Inflammatory macrophage (primary cell): ENCODE measurements around the gene IRAK3.

Experiments
- DNase-seq, 2 donors: peaks; one replicate each; pipeline ENCODE4 v3.0.0-alpha.2; 2020 to 2022
- total RNA-seq, 18 experiments: gene quantifications; one replicate each; lab custom pipeline; 2026; ENCODE audit warnings: mixed read lengths in 6 of 18, inconsistent platforms in 2 of 18; lab: John Stamatoyannopoulos, UW

The IRAK3 gene, protein sequence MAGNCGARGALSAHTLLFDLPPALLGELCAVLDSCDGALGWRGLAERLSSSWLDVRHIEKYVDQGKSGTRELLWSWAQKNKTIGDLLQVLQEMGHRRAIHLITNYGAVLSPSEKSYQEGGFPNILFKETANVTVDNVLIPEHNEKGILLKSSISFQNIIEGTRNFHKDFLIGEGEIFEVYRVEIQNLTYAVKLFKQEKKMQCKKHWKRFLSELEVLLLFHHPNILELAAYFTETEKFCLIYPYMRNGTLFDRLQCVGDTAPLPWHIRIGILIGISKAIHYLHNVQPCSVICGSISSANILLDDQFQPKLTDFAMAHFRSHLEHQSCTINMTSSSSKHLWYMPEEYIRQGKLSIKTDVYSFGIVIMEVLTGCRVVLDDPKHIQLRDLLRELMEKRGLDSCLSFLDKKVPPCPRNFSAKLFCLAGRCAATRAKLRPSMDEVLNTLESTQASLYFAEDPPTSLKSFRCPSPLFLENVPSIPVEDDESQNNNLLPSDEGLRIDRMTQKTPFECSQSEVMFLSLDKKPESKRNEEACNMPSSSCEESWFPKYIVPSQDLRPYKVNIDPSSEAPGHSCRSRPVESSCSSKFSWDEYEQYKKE
- total RNA-seq, result 18.7 to 326 (median 106) reads per million in 18 experiments

DNA sequence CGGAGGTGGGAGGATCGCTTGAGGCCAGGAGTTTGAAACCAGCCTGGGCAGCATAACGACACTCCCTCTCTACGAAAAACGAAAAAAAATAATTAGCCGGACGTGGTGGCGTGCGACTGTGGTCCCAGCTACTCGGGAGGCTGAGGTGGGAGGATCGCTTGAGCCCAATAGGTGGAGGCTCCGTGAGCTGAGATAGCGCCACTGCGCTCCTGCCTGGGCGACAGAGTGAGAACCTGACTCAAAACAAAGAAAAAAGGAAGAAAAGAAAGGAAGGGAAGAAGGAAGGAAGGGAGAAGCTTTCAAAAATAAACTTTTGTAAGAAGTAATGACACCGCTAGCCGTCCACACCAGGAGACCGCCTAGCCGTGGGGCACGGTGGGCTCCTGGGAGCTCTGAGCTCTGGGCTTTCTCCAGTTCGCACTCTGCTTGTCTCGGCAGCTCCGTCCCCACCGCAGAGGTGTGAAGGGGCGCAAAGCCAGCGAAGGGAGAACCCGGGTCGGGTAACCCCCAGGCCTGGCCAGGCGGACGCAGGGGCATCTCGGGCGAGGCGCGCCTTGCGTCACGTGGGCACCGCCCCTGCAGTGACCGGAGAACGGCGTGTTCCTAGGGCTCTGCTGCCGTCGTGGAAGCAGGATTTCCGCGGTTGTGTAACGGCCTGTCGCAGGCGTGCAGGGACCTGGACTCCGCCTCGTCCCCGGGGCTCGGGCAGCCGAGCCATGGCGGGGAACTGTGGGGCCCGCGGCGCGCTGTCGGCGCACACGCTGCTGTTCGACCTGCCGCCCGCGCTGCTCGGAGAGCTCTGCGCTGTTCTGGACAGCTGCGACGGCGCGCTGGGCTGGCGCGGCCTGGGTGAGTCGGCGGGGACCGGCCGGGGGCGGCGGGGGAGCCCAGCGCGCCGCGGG, at the start of gene IRAK3:
TSS of gene IRAK3 (plus strand) at position 631 of the 902 bp plus-strand sequence. CDS start at position 717, 86 bp downstream.
- DNase-seq, result peak; percentile 92 to 94

DNA sequence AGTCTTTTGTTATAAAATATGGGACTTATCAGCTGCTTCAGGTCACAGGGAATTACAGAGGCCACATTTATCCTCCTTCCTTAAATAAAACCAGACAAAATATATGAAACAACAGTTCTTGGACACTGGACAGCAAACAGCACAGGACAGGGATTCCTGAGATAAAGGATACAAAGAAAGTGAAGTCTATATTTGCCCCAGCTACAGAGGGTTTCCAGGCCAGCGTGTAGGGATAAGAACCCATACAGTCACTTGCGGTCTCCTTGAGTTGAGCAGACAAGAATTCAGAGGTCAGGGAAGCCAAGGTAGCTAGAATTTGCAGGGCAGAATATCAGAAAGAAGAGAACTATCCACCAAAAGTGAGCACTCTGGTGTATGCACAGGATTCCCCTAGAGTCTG, 49.7 kb upstream of the IRAK3 start:
- no peak for DNase-seq

DNA sequence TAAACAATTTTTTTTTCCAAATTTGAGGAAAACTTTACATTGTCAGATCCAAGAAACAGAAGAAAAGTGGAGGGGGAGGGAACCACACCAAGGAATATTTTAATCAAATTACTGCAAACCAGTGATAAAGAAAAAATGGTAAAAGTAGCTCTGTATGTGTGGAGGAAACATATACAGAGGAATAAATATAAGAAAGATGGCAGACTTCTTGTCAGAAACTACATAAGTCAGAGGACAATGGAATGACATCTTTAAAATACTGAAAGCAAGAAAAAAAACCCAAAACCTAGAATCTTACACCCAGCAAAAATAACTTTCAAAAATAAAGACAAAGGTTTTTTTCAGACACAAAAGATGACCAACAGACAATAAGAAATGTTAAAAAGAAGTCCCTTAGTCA, 48.3 kb upstream of the IRAK3 start:
- no peak for DNase-seq

DNA sequence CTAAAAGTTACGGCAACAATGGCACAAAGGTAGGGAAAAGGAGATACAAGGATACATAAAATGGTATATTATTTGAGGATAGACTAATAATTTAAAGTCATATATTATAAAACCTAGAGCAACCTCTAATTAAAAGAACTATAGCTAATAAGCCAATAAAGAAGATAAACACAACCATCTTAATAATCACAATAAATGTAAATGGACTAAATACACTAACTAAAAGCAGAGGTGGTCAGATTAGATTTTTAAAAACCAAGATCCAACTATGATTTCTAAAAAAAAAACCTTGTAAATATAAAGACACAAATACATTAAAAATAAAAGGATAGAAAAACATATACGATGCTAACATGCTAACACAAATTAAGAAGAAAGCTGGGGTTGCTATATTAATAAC, 47.7 kb upstream of the IRAK3 start:
- DNase-seq, result no peak

DNA sequence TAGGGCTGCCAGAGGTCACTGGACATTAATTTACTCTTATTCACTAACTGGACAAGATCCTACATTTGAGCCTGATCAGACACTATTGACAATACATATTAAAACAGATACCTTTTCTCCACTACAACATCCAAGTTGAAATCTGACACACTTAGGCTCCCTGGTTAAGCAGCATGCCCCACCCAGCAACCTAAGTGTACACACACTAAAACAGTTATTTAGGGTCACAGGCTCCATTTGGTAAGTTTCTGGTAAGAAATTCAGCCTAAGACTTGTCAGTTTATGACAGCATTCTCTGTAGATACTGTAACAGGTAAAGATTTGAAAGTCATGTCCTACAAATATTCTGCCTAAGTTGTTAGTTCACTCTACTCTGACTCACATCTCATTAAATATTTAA, 46.2 kb upstream of the IRAK3 start:
- no peak for DNase-seq

DNA sequence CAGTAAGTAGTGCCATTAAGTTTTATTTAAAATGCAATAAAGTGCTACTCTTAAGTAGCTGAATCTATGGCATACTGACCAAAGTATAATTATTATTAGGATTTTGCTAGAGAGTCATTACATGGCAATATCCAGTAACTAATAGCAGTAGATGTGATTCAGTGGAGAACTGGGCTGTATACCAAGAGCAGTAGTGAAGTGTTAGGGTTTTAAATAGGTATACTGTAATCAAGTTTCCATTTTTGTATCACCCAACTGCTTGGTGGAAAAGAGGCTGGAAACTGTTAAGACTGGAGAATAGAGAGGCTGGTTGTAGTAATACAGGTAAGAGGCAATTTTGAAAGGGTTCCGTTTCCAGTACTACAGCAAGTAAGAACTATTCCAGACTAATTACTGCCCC, 45.1 kb upstream of the IRAK3 start:
- DNase-seq, result no peak

DNA sequence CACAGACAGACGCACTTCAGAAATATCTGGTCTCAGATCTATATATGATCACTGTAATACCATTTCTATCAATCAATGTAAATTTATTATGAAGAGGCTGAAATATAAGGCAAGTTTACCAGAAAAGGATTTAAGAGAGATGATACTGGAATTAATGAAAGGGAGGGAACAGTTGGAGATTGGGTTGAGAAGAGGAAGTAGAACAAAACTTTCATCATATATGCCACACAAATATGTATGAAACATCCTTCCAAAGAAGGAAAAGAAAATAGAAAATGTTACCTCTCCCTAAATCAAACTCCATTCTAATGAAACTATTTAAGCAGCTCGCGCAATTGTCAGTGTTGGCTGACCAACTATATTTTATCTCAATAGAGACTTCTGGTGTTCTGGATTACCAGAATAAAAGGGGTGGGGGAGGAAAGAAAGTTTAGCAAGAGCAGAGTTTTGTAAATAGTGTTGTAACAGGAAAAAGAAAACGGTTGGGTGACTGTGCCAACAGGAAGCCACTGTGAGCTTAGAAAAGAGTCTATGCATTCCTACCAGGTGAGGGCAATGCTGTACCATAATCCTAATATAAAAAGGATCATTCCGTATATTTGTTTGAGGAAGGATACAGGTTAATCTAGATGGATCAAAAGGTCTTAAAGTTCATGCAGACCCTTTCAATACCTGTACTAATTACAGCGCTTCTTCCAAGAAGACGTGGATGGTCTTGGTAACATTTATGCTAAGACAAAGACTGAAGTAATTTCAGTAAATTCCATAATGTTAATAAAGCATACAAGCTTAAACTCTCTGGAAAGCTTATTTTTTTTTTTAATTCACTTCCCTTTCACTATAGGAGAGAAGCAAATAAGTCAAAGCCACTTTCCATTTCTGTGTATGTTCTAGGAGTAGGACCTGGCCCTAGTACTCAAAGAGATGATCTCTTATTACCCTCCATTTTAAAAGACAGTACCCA, 43.9 kb upstream of the IRAK3 start:
- DNase-seq, result peak; percentile 68 to 90

DNA sequence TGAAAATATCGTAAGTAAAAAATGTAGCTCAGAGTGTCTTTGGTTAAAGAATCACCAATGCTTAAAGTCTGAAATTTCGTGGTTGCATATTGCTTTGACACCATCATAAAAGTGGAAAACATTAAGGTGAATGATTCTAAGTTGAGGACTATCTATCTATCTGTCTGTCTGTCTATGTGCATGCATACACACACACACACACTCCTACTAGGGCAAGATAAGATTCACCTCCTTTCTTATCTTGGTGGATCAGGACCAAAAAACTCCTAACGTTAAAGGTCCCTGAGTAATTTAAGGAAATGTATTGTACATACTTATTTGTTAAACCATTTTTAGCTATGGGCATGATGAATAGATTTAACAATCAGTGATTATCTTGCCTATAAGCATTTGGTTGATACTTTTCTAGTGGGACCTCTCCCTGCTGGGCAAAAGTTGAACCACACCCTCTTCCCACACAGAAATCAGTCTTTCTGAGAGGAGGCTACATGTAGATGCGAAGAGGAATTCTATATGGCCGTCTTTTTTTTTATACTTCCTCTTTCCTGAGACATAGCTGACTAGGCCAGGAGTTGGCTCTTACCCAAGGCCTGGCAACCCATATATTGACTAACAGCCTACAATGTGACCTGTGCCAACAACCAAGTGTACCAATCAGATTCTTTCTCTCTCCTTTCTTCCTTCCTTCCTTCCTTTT, 39.2 kb upstream of the IRAK3 start:
- peak; percentile 90 to 96 for DNase-seq

DNA sequence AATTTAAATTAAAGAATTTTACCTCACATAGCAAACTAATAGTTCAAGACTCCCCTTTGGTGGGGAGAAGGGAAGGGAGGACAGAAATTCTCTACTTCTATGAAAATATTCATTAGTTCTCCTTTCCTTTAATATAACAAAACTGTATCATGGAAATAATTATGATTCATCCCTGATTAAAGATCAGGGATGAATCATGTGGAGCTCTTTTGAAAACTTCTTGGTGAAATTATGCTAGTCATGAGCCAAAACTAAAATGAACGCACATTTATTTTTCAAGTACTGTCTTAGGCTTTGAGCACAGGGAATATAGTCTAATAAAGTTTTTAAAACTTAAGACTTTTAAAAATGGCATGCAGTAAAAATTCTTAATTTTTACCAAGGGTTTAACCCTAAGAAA, 36.3 kb upstream of the IRAK3 start:
- DNase-seq, result no peak

DNA sequence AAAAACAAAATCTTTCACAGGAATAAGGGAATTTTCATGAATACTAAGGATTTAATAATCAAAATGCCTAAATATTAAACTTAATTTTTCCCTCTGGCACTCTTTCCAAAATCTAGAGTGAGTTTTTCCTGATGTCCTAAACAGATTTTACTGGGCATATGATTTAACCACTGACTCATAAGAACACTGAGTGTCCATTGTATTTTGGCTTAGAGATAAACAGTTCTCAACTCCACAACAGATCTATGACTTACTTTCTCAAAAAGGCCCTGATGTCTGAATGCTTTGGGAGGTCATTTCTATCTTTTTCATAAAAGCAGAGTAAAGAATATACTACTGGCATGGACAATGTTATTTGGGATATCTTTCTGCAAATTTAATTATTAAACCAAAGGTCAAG, 34.2 kb upstream of the IRAK3 start:
- no peak for DNase-seq

DNA sequence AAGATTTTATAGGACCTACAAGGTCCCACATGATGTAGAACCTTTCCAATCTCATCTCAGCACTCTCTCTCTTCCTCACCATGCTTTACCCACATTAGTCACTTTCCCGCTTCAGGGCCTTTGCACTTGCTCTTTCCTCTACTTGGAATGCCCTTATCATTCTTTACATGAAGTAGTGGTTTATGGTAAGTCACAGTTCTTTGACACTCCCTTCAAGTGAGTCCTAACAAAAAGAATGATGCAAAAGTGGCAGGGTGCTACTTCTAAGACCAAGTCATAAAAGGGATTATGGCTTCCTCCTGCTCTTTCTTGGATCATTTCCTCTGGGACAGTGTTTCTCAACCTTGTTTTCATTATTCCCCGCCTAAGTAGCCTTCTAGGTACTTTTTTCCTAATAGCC, 32.4 kb upstream of the IRAK3 start:
- DNase-seq, result no peak

DNA sequence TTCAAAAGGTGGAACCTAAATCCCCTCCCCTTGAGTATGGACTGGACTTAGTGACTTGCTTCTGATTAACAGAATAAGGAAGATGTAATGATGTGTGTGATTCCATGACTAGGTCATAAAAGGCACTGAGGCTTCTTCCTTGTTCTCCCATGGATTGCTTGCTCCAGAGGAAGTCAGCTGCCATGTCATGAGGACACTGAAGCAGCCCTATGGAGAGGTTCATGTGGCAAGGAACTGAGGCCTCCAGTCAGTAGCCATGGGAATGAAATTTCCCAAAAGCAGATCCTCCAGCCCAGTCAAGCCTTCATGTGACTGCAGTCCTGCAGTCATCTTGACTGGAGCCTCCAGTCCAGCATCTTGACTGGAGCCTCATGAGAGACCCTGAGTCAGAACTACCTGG, 29.9 kb upstream of the IRAK3 start:
- DNase-seq, result peak; percentile 62 to 87

DNA sequence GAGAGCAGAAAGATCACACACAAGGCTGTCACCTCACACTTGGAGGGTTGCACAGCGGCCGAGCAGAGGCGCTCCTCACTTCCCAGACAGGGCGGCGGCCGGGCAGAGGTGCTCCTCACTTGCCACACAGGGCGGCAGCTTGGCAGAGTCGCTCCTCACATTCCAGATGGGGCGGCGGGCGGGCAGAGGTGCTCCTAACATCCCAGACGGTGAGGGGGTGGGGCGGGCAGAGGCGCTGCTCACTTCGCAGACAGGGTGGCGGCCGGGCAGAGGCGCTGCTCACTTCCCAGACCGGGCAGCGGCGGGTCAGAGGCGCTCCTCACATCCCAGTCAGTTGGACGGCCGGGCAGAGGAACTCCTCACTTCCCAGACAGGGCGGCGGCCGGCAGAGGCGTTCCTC, 28.3 kb upstream of the IRAK3 start:
- DNase-seq, result no peak

DNA sequence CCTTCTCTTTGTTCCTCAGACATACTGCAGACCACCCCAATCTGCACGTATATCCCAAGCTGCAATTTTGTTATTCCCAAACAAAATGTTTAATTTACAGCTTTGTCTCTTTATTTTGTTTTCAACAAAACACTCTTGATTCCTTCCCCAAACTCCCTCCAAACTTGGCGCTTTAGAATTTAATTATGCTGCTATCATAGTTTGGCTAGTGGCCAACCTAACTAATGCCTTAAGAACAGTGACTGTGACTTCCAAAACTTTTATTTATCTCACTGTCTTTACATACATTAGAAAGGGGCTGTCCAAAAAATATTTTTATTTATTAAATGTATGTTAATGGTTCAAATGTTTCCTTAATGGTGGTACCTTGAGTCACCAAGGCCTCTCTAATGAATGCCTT, 26.3 kb upstream of the IRAK3 start:
- DNase-seq, result no peak

DNA sequence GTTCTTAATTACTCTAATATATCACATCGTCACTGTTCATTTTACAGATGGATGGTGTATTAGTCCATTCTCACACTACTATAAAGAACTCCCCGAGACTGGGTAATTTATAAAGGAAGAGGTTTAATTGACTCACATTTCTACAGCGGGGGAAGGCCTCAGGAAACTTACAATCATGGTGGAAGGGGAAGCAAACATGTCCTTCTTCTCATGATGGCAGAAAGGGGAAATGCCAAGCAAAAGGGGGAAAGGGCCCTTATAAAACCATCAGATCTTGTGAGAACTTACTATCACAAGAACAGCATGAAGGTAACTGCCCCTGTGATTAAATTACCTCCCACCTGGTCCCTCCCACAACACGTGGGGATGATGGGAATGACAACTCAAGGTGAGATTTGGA, 25.7 kb upstream of the IRAK3 start:
- peak in 1 of 2 donors; percentile 38 for DNase-seq

DNA sequence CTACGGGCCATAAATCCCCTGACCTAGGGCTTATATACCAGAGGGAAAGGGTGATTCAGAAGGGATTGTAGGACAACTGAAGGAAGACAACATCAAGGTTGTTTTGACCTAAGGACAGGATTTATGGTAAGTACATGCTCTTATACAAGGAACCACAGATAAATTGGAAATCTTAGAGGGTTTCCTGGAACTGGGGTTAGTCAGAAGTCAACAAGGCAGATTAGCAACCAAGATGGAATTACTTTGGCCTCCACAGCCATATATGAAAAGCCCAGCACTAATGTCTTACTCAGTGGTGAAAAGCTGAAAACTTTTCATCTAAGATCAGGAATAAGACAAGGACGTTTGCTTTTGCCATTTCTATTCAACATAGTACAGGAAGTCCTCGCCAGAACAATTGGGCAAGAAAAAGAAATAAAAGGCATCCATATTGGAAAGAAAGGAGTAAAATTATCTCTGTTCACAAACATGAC, 24.6 kb upstream of the IRAK3 start:
- DNase-seq, result no peak

DNA sequence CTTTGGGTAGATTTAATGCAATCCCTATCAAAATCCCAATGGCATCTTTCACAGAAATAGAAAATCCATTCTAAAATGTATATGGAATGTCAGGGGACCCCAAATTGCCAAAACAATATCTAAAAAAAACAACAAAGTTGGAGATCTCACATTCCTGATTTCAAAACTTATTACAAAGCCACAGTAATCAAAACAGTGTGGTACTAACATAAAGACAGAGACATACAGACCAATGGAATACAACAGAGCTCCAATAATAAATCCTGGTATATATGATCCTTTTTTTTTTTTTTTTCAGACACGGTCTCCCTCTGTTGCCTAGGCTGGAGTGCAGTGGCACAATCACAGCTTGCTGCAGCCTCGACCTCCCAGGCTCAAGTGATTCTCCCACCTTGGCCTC, 23.9 kb upstream of the IRAK3 start:
- DNase-seq, result no peak

DNA sequence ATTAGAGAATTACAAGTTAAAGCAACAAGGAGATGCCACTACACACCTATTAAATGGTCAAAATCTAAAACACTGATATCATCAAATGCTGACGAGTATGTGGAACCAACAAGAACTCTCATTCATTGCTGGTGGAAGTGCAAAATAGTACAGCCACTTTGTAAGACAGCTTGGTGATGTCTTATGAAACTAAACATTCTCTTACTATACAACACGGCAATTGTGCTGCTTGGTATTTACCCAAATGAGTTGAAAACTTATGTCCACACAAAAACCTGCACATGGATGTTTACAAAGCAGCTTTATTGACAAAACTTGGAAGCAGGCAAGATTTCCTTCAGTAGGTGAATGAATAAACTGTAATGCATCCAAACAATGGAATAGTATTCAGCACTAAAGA, 22.5 kb upstream of the IRAK3 start:
- DNase-seq, result no peak

DNA sequence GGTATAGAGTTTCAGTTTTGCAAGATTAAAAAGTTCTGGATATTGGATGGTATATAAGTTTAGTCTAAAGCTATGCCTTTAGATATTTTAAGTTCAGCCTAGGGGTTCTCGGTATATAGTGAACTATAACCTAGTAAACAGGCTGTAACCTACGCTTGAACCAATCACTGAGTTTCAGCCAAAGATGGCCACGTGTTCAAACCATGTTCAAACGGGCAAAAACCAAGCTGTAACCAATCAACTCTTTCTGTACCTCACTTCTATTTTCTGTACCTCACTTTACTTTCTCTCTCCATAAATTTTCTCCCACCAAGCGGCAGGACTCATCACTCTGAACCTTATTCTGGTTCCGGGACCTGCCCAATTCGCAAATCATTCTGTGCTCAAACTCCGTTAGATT, 20.6 kb upstream of the IRAK3 start:
- peak in 1 of 2 donors; percentile 24 for DNase-seq

DNA sequence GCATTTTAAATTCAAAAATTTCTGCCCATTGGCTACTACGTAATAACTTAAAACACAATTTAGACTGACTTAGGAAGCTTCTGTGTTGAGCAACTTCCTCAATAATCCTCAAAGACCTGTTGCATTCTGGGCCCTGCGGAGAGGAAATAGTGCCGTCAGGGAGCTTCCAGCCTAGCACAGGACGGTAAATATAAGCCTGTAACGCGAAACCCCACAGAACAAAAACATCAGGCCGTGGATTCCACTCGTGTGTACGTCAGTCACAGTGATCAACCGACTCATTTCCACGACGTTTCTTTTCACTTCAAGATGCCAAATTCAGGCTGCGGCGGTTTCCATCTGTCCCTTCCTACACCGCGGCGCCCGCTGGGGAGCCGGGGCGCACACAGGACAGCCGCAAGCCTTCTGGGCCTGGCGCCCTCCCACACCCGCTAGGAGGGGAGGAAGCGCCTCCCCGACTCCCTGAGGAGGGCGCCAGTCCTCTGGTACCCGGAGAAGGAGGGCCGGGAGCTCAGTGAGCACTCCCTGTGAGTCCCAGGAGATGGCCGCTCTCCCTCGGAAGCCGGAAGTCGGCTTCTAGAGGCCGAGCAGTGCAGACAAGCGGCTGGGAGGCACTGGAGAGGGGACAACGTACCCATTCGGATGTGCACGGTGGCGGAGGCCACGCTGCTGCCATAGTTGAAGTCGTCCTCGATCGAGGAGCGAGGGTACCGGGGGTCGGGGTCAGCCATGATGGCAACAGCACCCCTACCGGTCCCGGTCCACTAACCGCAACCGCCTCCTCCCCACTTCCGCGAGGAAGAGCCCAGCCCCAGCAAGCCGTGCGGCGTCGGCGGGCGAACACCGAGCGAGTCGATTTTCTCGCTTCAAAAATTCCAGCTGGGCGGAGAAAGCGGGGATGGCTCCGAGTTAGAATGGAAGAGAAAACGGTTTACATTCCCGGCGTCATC, 19.5 kb upstream of the IRAK3 start, which contains the start of gene TMBIM4:
TSS of gene TMBIM4 (minus strand) at position 776 of the 950 bp plus-strand sequence. CDS start at position 731, 45 bp downstream.
- peak; percentile 93 to 95 for DNase-seq
